Colon (tissue), 2 donors: ENCODE data around the gene DCTPP1.

Experiments
- FAIRE-seq: peaks from 2 replicates; lab custom pipeline; 2012; peaks lifted over from hg19 to GRCh38; lab: Jason Lieb, UNC
- donor health status: control.
- donor health status: control.

Gene DCTPP1

GRCh38 chr16:30447512-30448226 is 17.8 kb upstream of the DCTPP1 start:
- no peak for FAIRE-seq

- no peak for FAIRE-seq
Measured at GRCh38 chr16:30446203-30446595, 16.4 kb upstream of the DCTPP1 start.

GRCh38 chr16:30445408-30446202 is 15.8 kb upstream of the DCTPP1 start, which contains the start of gene SEPHS2:
Gene SEPHS2 (minus strand): TSS chr16:30445874. CDS start chr16:30445727, 147 bp downstream.
- no peak for FAIRE-seq

- FAIRE-seq, result no peak
Measured at GRCh38 chr16:30445149-30445407, 15.2 kb upstream of the DCTPP1 start.

- FAIRE-seq, result no peak
Measured at GRCh38 chr16:30444231-30445148, 14.7 kb upstream of the DCTPP1 start.

- FAIRE-seq, result no peak
Measured at GRCh38 chr16:30443631-30444030, 13.8 kb upstream of the DCTPP1 start.

GRCh38 chr16:30439720-30440348 is 10.0 kb upstream of the DCTPP1 start:
- no peak for FAIRE-seq

- FAIRE-seq, result no peak
Measured at GRCh38 chr16:30438835-30439234, 9.0 kb upstream of the DCTPP1 start.

- no peak for FAIRE-seq
Measured at GRCh38 chr16:30437511-30438046, 7.7 kb upstream of the DCTPP1 start.

GRCh38 chr16:30434852-30435251 is 5.0 kb upstream of the DCTPP1 start:
- no peak for FAIRE-seq

GRCh38 chr16:30430428-30430970 is 669 bp upstream of the DCTPP1 start:
- no peak for FAIRE-seq

GRCh38 chr16:30429418-30429677 is 482 bp downstream of the DCTPP1 start:
- FAIRE-seq, result no peak

- FAIRE-seq, result no peak
Measured at GRCh38 chr16:30428055-30428454, 1.8 kb downstream of the DCTPP1 start.

- no peak for FAIRE-seq
Measured at GRCh38 chr16:30421010-30421409, 8.8 kb downstream of the DCTPP1 start.

GRCh38 chr16:30418350-30419181 is 11.3 kb downstream of the DCTPP1 start:
- no peak for FAIRE-seq

- no peak for FAIRE-seq
Measured at GRCh38 chr16:30417529-30418349, 12.1 kb downstream of the DCTPP1 start.

- FAIRE-seq, result no peak
Measured at GRCh38 chr16:30416624-30417528, 13.0 kb downstream of the DCTPP1 start.

- no peak for FAIRE-seq
Measured at GRCh38 chr16:30416047-30416603, 13.7 kb downstream of the DCTPP1 start.

- FAIRE-seq, result no peak
Measured at GRCh38 chr16:30414159-30414558, 15.7 kb downstream of the DCTPP1 start.
